Raji (cell line): Measurements from ENCODE around the gene TCFL5.

Source experiments
- POLR2A ChIP-seq: IDR thresholded peaks from 2 replicates; pipeline ENCODE4 v1.6.1; 2011; ENCODE audit warnings: low read depth, low read length, control low read depth; ENCODE audit not compliant: insufficient read depth

The TCFL5 gene

GRCh38 chr20:62876902-62877816 lies 15.5 kb upstream of the TCFL5 start:
- TF ChIP-seq POLR2A = no peak

- no peak for TF ChIP-seq POLR2A
Observed at GRCh38 chr20:62876501-62876901, 14.9 kb upstream of the TCFL5 start.

- TF ChIP-seq POLR2A = no peak
Observed at GRCh38 chr20:62875419-62876361, 14.1 kb upstream of the TCFL5 start.

- no peak for TF ChIP-seq POLR2A
Observed at GRCh38 chr20:62874964-62875344, 13.3 kb upstream of the TCFL5 start.

- no peak for TF ChIP-seq POLR2A
Observed at GRCh38 chr20:62873280-62873679, 11.7 kb upstream of the TCFL5 start.

- TF ChIP-seq POLR2A = no peak
Observed at GRCh38 chr20:62872862-62873261, 11.2 kb upstream of the TCFL5 start.

GRCh38 chr20:62872184-62872847 lies 10.7 kb upstream of the TCFL5 start:
- TF ChIP-seq POLR2A = no peak

GRCh38 chr20:62864207-62864606 lies 2.6 kb upstream of the TCFL5 start:
- no peak for TF ChIP-seq POLR2A

- TF ChIP-seq POLR2A = no peak
Observed at GRCh38 chr20:62860924-62861691, 514 bp downstream of the TCFL5 start.

GRCh38 chr20:62860391-62860923 lies 1.2 kb downstream of the TCFL5 start:
- TF ChIP-seq POLR2A = no peak

- no peak for TF ChIP-seq POLR2A
Observed at GRCh38 chr20:62859721-62860120, 1.9 kb downstream of the TCFL5 start.

- no peak for TF ChIP-seq POLR2A
Observed at GRCh38 chr20:62858058-62858830, 3.4 kb downstream of the TCFL5 start.

- no peak for TF ChIP-seq POLR2A
Observed at GRCh38 chr20:62856931-62857619, 4.5 kb downstream of the TCFL5 start.

GRCh38 chr20:62855120-62855519 lies 6.5 kb downstream of the TCFL5 start:
- no peak for TF ChIP-seq POLR2A
